Measurements from ENCODE around the gene MAP2.

GRCh38 chr2:209387389-209387788 is 36.5 kb upstream of the MAP2 start:
- TF ChIP-seq MAX (IDR thresholded peaks at IDR 0.05; ENCODE audit: insufficient read depth, insufficient read length) = no peak
- TF ChIP-seq, protein P1, sequence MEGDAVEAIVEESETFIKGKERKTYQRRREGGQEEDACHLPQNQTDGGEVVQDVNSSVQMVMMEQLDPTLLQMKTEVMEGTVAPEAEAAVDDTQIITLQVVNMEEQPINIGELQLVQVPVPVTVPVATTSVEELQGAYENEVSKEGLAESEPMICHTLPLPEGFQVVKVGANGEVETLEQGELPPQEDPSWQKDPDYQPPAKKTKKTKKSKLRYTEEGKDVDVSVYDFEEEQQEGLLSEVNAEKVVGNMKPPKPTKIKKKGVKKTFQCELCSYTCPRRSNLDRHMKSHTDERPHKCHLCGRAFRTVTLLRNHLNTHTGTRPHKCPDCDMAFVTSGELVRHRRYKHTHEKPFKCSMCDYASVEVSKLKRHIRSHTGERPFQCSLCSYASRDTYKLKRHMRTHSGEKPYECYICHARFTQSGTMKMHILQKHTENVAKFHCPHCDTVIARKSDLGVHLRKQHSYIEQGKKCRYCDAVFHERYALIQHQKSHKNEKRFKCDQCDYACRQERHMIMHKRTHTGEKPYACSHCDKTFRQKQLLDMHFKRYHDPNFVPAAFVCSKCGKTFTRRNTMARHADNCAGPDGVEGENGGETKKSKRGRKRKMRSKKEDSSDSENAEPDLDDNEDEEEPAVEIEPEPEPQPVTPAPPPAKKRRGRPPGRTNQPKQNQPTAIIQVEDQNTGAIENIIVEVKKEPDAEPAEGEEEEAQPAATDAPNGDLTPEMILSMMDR (IDR thresholded peaks at IDR 0.05; ENCODE audit: extremely low read depth in 1 of 2, insufficient read depth in 1 of 2, low read depth in 1 of 2, low read length in 2 of 2) = no peak
- TF ChIP-seq POLR2A (IDR thresholded peaks at IDR 0.05; ENCODE audit: low read depth, low read length) = no peak
- TF ChIP-seq MYC (IDR thresholded peaks at IDR 0.05; ENCODE audit: low read depth, low read length) = no peak
- no peak for TF ChIP-seq EZH2 (IDR thresholded peaks at IDR 0.05; ENCODE audit: borderline replicate concordance, low read depth, low read length, severe bottlenecking)
- no peak for TF ChIP-seq FOS (IDR thresholded peaks at IDR 0.05; ENCODE audit: borderline replicate concordance, insufficient read depth, low read length)
- no peak for TF ChIP-seq POLR2AphosphoS5 (IDR thresholded peaks at IDR 0.05; ENCODE audit: insufficient read depth, low read depth, low read length)
- no peak for TF ChIP-seq JUN (IDR thresholded peaks at IDR 0.05; ENCODE audit: borderline replicate concordance, insufficient read depth, insufficient read length, low read depth)
- TF ChIP-seq GATA2 (IDR thresholded peaks at IDR 0.05; ENCODE audit: insufficient read depth, insufficient read length, low read depth, low read length) = no peak

Data from endothelial cell of umbilical vein (primary cell).